Neural cell (in vitro differentiated cells): ENCODE data around the gene NINL.

Source experiments
- CTCF ChIP-seq: fragments of 450-650 bp; IDR thresholded peaks from 2 replicates; pipeline ENCODE4 v1.5.1; 2014; ENCODE audit warnings: antibody characterized with exemption, mild to moderate bottlenecking, moderate library complexity; ENCODE audit not compliant: poor library complexity, severe bottlenecking
- EP300 ChIP-seq: fragments of 450-650 bp; conservative IDR thresholded peaks from 2 replicates; pipeline ENCODE4 v1.6.1; 2014; ENCODE audit warnings: antibody characterized with exemption, mild to moderate bottlenecking, moderate library complexity; ENCODE audit not compliant: poor library complexity, severe bottlenecking
- EZH2 ChIP-seq: fragments of 200-600, 300-800 bp; shearing (Covaris generic), sonication (generic); IDR thresholded peaks from 2 replicates; pipeline ENCODE4 v1.6.1; 2014; ENCODE audit warnings: antibody characterized with exemption, low read length, borderline replicate concordance, mild to moderate bottlenecking; ENCODE audit not compliant: insufficient read depth, poor library complexity, severe bottlenecking
- MXI1 ChIP-seq: fragments of 450-650 bp; conservative IDR thresholded peaks from 2 replicates; pipeline ENCODE4 v1.6.1; 2014; ENCODE audit warnings: antibody characterized with exemption, mild to moderate bottlenecking; ENCODE audit not compliant: poor library complexity, severe bottlenecking
- POLR2AphosphoS5 ChIP-seq: IDR thresholded peaks from 2 replicates; pipeline ENCODE4 v1.6.1; 2012
- RAD21 ChIP-seq: fragments of 450-650 bp; conservative IDR thresholded peaks from 2 replicates; pipeline ENCODE4 v1.6.1; 2014; ENCODE audit warnings: antibody characterized with exemption, mild to moderate bottlenecking, moderate library complexity
- TAF1 ChIP-seq: IDR thresholded peaks from 2 replicates; pipeline ENCODE4 v1.6.1; 2012; ENCODE audit warnings: low read depth
- TF ChIP-seq, protein P1 (sequence below): IDR thresholded peaks from 2 replicates; pipeline ENCODE4 v1.6.1; 2012; ENCODE audit warnings: borderline replicate concordance

DNA sequence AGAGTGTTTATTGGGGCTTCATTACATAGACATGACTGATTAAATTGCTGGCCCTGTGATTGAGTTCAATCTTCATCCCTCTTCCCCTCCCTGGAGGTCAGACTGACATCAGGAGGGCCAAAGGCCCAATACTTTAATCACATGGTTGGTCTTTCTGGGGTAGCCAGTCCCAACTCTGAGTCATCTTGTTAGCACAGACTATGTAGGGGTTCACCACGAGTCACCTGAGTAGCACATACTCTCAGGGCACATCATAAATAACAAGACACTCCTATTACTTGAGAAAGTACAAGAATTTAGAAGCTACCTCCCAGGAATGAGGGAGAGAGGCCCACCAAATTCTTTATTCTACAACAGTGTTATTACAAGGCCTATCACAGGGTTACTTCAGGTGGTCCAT is 166.6 kb downstream of the NINL start:
- TF ChIP-seq CTCF = no peak
- TF ChIP-seq POLR2AphosphoS5 = no peak
- no peak for TF ChIP-seq EZH2
- TF ChIP-seq, protein P1, sequence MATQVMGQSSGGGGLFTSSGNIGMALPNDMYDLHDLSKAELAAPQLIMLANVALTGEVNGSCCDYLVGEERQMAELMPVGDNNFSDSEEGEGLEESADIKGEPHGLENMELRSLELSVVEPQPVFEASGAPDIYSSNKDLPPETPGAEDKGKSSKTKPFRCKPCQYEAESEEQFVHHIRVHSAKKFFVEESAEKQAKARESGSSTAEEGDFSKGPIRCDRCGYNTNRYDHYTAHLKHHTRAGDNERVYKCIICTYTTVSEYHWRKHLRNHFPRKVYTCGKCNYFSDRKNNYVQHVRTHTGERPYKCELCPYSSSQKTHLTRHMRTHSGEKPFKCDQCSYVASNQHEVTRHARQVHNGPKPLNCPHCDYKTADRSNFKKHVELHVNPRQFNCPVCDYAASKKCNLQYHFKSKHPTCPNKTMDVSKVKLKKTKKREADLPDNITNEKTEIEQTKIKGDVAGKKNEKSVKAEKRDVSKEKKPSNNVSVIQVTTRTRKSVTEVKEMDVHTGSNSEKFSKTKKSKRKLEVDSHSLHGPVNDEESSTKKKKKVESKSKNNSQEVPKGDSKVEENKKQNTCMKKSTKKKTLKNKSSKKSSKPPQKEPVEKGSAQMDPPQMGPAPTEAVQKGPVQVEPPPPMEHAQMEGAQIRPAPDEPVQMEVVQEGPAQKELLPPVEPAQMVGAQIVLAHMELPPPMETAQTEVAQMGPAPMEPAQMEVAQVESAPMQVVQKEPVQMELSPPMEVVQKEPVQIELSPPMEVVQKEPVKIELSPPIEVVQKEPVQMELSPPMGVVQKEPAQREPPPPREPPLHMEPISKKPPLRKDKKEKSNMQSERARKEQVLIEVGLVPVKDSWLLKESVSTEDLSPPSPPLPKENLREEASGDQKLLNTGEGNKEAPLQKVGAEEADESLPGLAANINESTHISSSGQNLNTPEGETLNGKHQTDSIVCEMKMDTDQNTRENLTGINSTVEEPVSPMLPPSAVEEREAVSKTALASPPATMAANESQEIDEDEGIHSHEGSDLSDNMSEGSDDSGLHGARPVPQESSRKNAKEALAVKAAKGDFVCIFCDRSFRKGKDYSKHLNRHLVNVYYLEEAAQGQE = no peak
- TF ChIP-seq MXI1 = no peak
- no peak for TF ChIP-seq RAD21
- no peak for TF ChIP-seq TAF1
- no peak for TF ChIP-seq EP300
